Astrocyte (in vitro differentiated cells and primary cell): Measurements from ENCODE around the gene SLC1A7. TPM values are rescaled to one million over a fixed set of nuclear protein-coding genes. Genes with fewer than 3 reads are reported as not detected.

Experiments used
- DNase-seq: peaks from one replicate; pipeline ENCODE4 v3.0.0-alpha.2; 2010; ENCODE audit warnings: low read depth
- FAIRE-seq: peaks from 2 replicates; lab custom pipeline; 2011; peaks lifted over from hg19 to GRCh38; lab: Jason Lieb, UNC
- H2AFZ ChIP-seq: 2 replicates; pipeline ENCODE4 v1.6.0; 2012; ENCODE audit warnings: low read depth, low read length, inconsistent platforms
- H3K27ac ChIP-seq: 2 replicates; pipeline ENCODE4 v1.5.1; 2011; ENCODE audit warnings: low read depth, low read length, inconsistent platforms
- H3K27me3 ChIP-seq: 2 replicates; pipeline ENCODE4 v1.6.0; 2011; ENCODE audit warnings: low read length, inconsistent platforms; ENCODE audit not compliant: insufficient read depth
- H3K36me3 ChIP-seq: 2 replicates; pipeline ENCODE4 v1.5.1; 2011; ENCODE audit warnings: low read length, inconsistent platforms; ENCODE audit not compliant: insufficient read depth
- H3K4me1 ChIP-seq: 2 replicates; pipeline ENCODE4 v1.5.1; 2011; ENCODE audit warnings: low read length, inconsistent platforms; ENCODE audit not compliant: insufficient read depth
- H3K4me2 ChIP-seq: 2 replicates; pipeline ENCODE4 v1.6.0; 2012; ENCODE audit warnings: low read length, inconsistent platforms
- H3K4me3 ChIP-seq: 2 replicates; pipeline ENCODE4 v1.5.1; 2011; ENCODE audit warnings: low read depth, mild to moderate bottlenecking, low read length, inconsistent platforms; ENCODE audit not compliant: insufficient read depth
- H3K79me2 ChIP-seq: 2 replicates; pipeline ENCODE4 v1.6.0; 2012; ENCODE audit warnings: mild to moderate bottlenecking, low read length, inconsistent platforms; ENCODE audit not compliant: insufficient read depth
- H3K9ac ChIP-seq: 2 replicates; pipeline ENCODE4 v1.6.0; 2012; ENCODE audit warnings: mild to moderate bottlenecking, low read length, inconsistent platforms
- H3K9me3 ChIP-seq: 2 replicates; pipeline ENCODE4 v1.5.1; 2012; ENCODE audit warnings: low read depth, mild to moderate bottlenecking, low read length, inconsistent platforms; ENCODE audit not compliant: insufficient read depth
- H4K20me1 ChIP-seq: 2 replicates; pipeline ENCODE4 v1.6.0; 2012; ENCODE audit warnings: low read length, inconsistent platforms; ENCODE audit not compliant: insufficient read depth
- H3K27ac Mint-ChIP-seq: one replicate; pipeline ENCODE4 v1.8.0; 2021; ENCODE audit warnings: mild to moderate bottlenecking, mixed read lengths; ENCODE audit not compliant: unreplicated experiment
- H3K27me3 Mint-ChIP-seq: one replicate; pipeline ENCODE4 v1.8.0; 2021; ENCODE audit warnings: low read depth, mixed read lengths; ENCODE audit not compliant: unreplicated experiment
- H3K36me3 Mint-ChIP-seq: one replicate; pipeline ENCODE4 v1.8.0; 2021; ENCODE audit warnings: low read depth, mixed read lengths; ENCODE audit not compliant: unreplicated experiment
- H3K4me1 Mint-ChIP-seq: one replicate; pipeline ENCODE4 v1.8.0; 2021; ENCODE audit warnings: low read depth, mixed read lengths; ENCODE audit not compliant: unreplicated experiment
- H3K4me3 Mint-ChIP-seq: one replicate; pipeline ENCODE4 v1.8.0; 2021; ENCODE audit warnings: mild to moderate bottlenecking, moderate library complexity, mixed read lengths; ENCODE audit not compliant: unreplicated experiment
- H3K9me3 Mint-ChIP-seq: one replicate; pipeline ENCODE4 v1.8.0; 2021; ENCODE audit warnings: mild to moderate bottlenecking, mixed read lengths; ENCODE audit not compliant: unreplicated experiment
- CTCF ChIP-seq: IDR thresholded peaks from 2 replicates; pipeline ENCODE4 v1.5.1; 2011; ENCODE audit warnings: low read depth, mild to moderate bottlenecking, inconsistent platforms, low read length, moderate library complexity; ENCODE audit not compliant: insufficient read depth
- EZH2 ChIP-seq: IDR thresholded peaks from 2 replicates; pipeline ENCODE4 v1.6.1; 2012; ENCODE audit warnings: mild to moderate bottlenecking, low read length, inconsistent platforms; ENCODE audit not compliant: insufficient read depth
- total RNA-seq: library from RNA; stranded (reverse); gene quantifications from 2 replicates; pipeline ENCODE4 v1.2.1, GENCODE V29; 2021

The SLC1A7 gene
- total RNA-seq, 1 donor from 2014 or later, result not detected

DNA sequence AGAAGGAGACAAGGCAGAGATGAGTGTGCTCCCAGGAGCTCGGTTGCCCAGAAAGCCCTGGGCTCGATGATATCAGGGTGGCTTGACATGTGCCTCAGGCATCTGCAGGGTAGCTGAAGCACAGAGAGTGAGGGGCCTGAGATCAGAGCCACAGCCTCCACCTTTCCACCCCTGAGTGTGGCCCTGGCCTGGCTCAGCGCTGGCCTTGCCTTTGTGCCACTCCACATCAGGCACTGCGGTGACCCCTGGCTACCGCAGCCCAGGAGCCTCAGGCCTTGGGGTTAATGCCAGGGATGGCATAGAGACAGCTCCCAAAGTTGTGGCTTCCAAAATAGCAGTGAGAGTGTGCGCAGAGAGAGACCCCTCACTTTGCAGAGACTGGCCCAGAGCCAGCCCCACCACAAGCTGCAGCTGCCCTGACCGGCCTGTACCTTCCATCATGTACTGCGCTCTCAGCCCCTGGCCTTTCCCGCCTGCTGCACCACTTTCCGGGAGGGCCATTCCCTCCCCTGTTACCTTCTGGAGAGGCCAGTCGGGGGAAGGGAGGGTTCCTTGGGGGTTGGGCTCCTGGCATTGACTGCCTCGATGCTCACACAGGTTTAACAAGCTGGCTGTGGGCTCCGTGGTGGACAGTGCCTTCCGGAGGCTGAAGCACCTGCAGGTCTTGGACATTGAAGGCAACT, 60.9 kb downstream of the SLC1A7 start:
- DNase-seq, result no peak
- H3K4me3 ChIP-seq, result no peak overlapping the region
- no peak overlapping the region for H2AFZ ChIP-seq
- H3K27ac Mint-ChIP-seq, result no peak overlapping the region
- H3K27ac ChIP-seq, result no peak overlapping the region
- peaks cover 11% of the 10 kb centered on the region for H3K4me1 Mint-ChIP-seq
- FAIRE-seq, result no peak
- no peaks in the 10 kb centered on the region for H4K20me1 ChIP-seq
- H3K36me3 ChIP-seq, result no peaks in the 10 kb centered on the region
- no peaks in the 10 kb centered on the region for H3K4me1 ChIP-seq
- no peaks in the 10 kb centered on the region for H3K79me2 ChIP-seq
- H3K4me2 ChIP-seq, result no peak overlapping the region
- H3K27me3 Mint-ChIP-seq, result peaks cover 41% of the 10 kb centered on the region
- H3K4me3 Mint-ChIP-seq, result no peak overlapping the region
- no peaks in the 10 kb centered on the region for H3K27me3 ChIP-seq
- H3K36me3 Mint-ChIP-seq, result no peaks in the 10 kb centered on the region
- no peak overlapping the region for H3K9ac ChIP-seq
- H3K9me3 ChIP-seq, result no peaks in the 10 kb centered on the region
- no peaks in the 10 kb centered on the region for H3K9me3 Mint-ChIP-seq
- TF ChIP-seq CTCF (no peak), EZH2 (no peak)

DNA sequence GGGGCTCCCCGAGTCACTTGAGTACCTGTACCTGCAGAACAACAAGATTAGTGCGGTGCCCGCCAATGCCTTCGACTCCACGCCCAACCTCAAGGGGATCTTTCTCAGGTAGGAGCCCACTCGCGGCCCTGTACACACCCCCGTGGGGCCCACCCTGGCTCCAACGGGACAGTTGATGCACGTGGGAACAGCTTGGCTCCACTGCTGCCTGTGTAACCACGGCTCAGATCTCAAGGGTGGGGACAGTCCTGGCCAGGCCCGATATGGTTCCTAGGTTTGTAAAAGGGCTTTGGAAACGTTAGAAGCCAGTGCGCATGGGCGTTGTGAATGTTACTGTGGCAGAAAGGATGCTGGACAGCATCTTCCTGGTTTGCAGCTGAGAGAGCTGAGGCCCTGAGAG, 61.7 kb downstream of the SLC1A7 start:
- no peaks in the 10 kb centered on the region for H3K27me3 ChIP-seq
- no peaks in the 10 kb centered on the region for H3K36me3 ChIP-seq
- H3K4me2 ChIP-seq, result no peak overlapping the region
- H3K4me3 ChIP-seq, result no peak overlapping the region
- H3K79me2 ChIP-seq, result no peaks in the 10 kb centered on the region
- H3K27ac ChIP-seq, result no peak overlapping the region
- no peaks in the 10 kb centered on the region for H4K20me1 ChIP-seq
- H3K4me1 ChIP-seq, result no peaks in the 10 kb centered on the region
- no peak for FAIRE-seq
- peaks cover 11% of the 10 kb centered on the region for H3K4me1 Mint-ChIP-seq
- no peak overlapping the region for H3K4me3 Mint-ChIP-seq
- DNase-seq, result no peak
- peaks cover 41% of the 10 kb centered on the region for H3K27me3 Mint-ChIP-seq
- H3K9me3 ChIP-seq, result no peaks in the 10 kb centered on the region
- no peak overlapping the region for H3K9ac ChIP-seq
- H3K36me3 Mint-ChIP-seq, result no peaks in the 10 kb centered on the region
- H2AFZ ChIP-seq, result no peak overlapping the region
- TF ChIP-seq CTCF (no peak), EZH2 (no peak)
- no peaks in the 10 kb centered on the region for H3K9me3 Mint-ChIP-seq
- H3K27ac Mint-ChIP-seq, result no peak overlapping the region

DNA sequence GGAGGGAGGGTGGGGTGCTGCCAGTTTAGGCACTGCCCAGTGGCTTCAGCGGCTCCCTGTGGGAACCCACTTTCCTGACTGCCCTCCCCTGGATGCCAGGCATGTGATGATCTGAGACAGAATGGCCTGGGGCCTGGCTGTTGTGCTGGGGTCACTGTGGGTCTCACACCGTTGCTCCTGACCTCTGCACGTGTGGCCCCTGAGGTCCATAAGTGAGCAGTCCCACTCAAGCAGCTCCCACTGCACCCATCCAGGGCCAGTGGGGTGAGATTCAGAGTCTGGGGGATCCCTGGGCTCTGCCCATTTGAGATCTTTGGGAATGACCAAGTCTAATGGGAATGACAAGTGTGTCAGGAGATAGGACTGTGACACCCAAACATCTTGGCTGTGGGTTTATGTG, 62.4 kb downstream of the SLC1A7 start:
- H3K27ac ChIP-seq, result no peak overlapping the region
- no peak overlapping the region for H3K9ac ChIP-seq
- no peaks in the 10 kb centered on the region for H3K9me3 ChIP-seq
- no peaks in the 10 kb centered on the region for H3K4me1 ChIP-seq
- H3K4me2 ChIP-seq, result no peak overlapping the region
- Mint-ChIP-seq H3K27ac (no peak overlapping the region), H3K4me1 (peaks cover 11% of the 10 kb centered on the region), H3K27me3 (peaks cover 43% of the 10 kb centered on the region), H3K36me3 (peaks cover 3% of the 10 kb centered on the region), H3K9me3 (no peaks in the 10 kb centered on the region), H3K4me3 (no peak overlapping the region)
- H3K36me3 ChIP-seq, result no peaks in the 10 kb centered on the region
- H3K27me3 ChIP-seq, result no peaks in the 10 kb centered on the region
- DNase-seq, result no peak
- no peak for FAIRE-seq
- no peaks in the 10 kb centered on the region for H3K79me2 ChIP-seq
- H2AFZ ChIP-seq, result no peak overlapping the region
- TF ChIP-seq EZH2, result no peak
- no peak overlapping the region for H3K4me3 ChIP-seq
- no peaks in the 10 kb centered on the region for H4K20me1 ChIP-seq
